Astrocyte (in vitro differentiated cells and primary cell): ENCODE results near the gene UBL4B. TPM values are rescaled to one million over a fixed set of nuclear protein-coding genes. Genes with fewer than 3 reads are reported as not detected.

Source experiments
- DNase-seq: peaks from one replicate; pipeline ENCODE4 v3.0.0-alpha.2; 2010; ENCODE audit warnings: low read depth
- FAIRE-seq: peaks from 2 replicates; lab custom pipeline; 2011; peaks lifted over from hg19 to GRCh38; lab: Jason Lieb, UNC
- H2AFZ ChIP-seq: 2 replicates; pipeline ENCODE4 v1.6.0; 2012; ENCODE audit warnings: low read depth, low read length, inconsistent platforms
- H3K27ac ChIP-seq: 2 replicates; pipeline ENCODE4 v1.5.1; 2011; ENCODE audit warnings: low read depth, low read length, inconsistent platforms
- H3K27me3 ChIP-seq: 2 replicates; pipeline ENCODE4 v1.6.0; 2011; ENCODE audit warnings: low read length, inconsistent platforms; ENCODE audit not compliant: insufficient read depth
- H3K36me3 ChIP-seq: 2 replicates; pipeline ENCODE4 v1.5.1; 2011; ENCODE audit warnings: low read length, inconsistent platforms; ENCODE audit not compliant: insufficient read depth
- H3K4me1 ChIP-seq: 2 replicates; pipeline ENCODE4 v1.5.1; 2011; ENCODE audit warnings: low read length, inconsistent platforms; ENCODE audit not compliant: insufficient read depth
- H3K4me2 ChIP-seq: 2 replicates; pipeline ENCODE4 v1.6.0; 2012; ENCODE audit warnings: low read length, inconsistent platforms
- H3K4me3 ChIP-seq: 2 replicates; pipeline ENCODE4 v1.5.1; 2011; ENCODE audit warnings: low read depth, mild to moderate bottlenecking, low read length, inconsistent platforms; ENCODE audit not compliant: insufficient read depth
- H3K79me2 ChIP-seq: 2 replicates; pipeline ENCODE4 v1.6.0; 2012; ENCODE audit warnings: mild to moderate bottlenecking, low read length, inconsistent platforms; ENCODE audit not compliant: insufficient read depth
- H3K9ac ChIP-seq: 2 replicates; pipeline ENCODE4 v1.6.0; 2012; ENCODE audit warnings: mild to moderate bottlenecking, low read length, inconsistent platforms
- H3K9me3 ChIP-seq: 2 replicates; pipeline ENCODE4 v1.5.1; 2012; ENCODE audit warnings: low read depth, mild to moderate bottlenecking, low read length, inconsistent platforms; ENCODE audit not compliant: insufficient read depth
- H4K20me1 ChIP-seq: 2 replicates; pipeline ENCODE4 v1.6.0; 2012; ENCODE audit warnings: low read length, inconsistent platforms; ENCODE audit not compliant: insufficient read depth
- H3K27ac Mint-ChIP-seq: one replicate; pipeline ENCODE4 v1.8.0; 2021; ENCODE audit warnings: mild to moderate bottlenecking, mixed read lengths; ENCODE audit not compliant: unreplicated experiment
- H3K27me3 Mint-ChIP-seq: one replicate; pipeline ENCODE4 v1.8.0; 2021; ENCODE audit warnings: low read depth, mixed read lengths; ENCODE audit not compliant: unreplicated experiment
- H3K36me3 Mint-ChIP-seq: one replicate; pipeline ENCODE4 v1.8.0; 2021; ENCODE audit warnings: low read depth, mixed read lengths; ENCODE audit not compliant: unreplicated experiment
- H3K4me1 Mint-ChIP-seq: one replicate; pipeline ENCODE4 v1.8.0; 2021; ENCODE audit warnings: low read depth, mixed read lengths; ENCODE audit not compliant: unreplicated experiment
- H3K4me3 Mint-ChIP-seq: one replicate; pipeline ENCODE4 v1.8.0; 2021; ENCODE audit warnings: mild to moderate bottlenecking, moderate library complexity, mixed read lengths; ENCODE audit not compliant: unreplicated experiment
- H3K9me3 Mint-ChIP-seq: one replicate; pipeline ENCODE4 v1.8.0; 2021; ENCODE audit warnings: mild to moderate bottlenecking, mixed read lengths; ENCODE audit not compliant: unreplicated experiment
- EZH2 ChIP-seq: IDR thresholded peaks from 2 replicates; pipeline ENCODE4 v1.6.1; 2012; ENCODE audit warnings: mild to moderate bottlenecking, low read length, inconsistent platforms; ENCODE audit not compliant: insufficient read depth
- total RNA-seq: library from RNA; stranded (reverse); gene quantifications from 2 replicates; pipeline ENCODE4 v1.2.1, GENCODE V29; 2021
- TF ChIP-seq, protein P1 (sequence below): IDR thresholded peaks from 2 replicates; pipeline ENCODE4 v1.5.1; 2011; ENCODE audit warnings: low read depth, mild to moderate bottlenecking, inconsistent platforms, low read length, moderate library complexity; ENCODE audit not compliant: insufficient read depth

Gene UBL4B
- total RNA-seq, 1 donor from 2014 or later = not detected

DNA sequence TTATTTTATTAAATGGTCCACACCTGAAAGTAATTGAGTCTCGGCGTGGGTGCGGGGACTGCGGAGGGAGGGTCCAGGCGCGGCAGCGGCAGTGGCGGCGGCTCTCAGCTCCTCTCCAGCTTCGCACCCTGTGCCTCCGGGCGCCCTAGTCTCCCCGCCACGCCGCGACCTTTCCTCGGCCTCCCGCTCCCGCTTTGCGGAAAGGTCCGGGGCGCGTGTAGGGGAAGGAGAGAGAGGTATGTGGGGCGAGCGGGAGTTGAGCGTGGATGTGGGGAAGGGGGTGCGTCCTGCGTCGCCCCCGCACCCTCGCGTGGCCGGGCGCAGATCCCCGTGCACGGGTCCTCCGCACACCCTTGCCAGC, 28.4 kb upstream of the UBL4B start:
- no peaks in the 10 kb centered on the region for H4K20me1 ChIP-seq
- H3K27ac Mint-ChIP-seq = no peak overlapping the region
- DNase-seq = no peak
- peak overlapping the region; percentile 53 for H3K4me3 ChIP-seq
- H3K36me3 Mint-ChIP-seq = peaks cover 2% of the 10 kb centered on the region
- TF ChIP-seq, protein P1, sequence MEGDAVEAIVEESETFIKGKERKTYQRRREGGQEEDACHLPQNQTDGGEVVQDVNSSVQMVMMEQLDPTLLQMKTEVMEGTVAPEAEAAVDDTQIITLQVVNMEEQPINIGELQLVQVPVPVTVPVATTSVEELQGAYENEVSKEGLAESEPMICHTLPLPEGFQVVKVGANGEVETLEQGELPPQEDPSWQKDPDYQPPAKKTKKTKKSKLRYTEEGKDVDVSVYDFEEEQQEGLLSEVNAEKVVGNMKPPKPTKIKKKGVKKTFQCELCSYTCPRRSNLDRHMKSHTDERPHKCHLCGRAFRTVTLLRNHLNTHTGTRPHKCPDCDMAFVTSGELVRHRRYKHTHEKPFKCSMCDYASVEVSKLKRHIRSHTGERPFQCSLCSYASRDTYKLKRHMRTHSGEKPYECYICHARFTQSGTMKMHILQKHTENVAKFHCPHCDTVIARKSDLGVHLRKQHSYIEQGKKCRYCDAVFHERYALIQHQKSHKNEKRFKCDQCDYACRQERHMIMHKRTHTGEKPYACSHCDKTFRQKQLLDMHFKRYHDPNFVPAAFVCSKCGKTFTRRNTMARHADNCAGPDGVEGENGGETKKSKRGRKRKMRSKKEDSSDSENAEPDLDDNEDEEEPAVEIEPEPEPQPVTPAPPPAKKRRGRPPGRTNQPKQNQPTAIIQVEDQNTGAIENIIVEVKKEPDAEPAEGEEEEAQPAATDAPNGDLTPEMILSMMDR = no peak
- peak; percentile 43 for TF ChIP-seq EZH2
- peak overlapping the region; percentile 71 for H3K4me3 Mint-ChIP-seq
- peaks cover 6% of the 10 kb centered on the region for H3K9me3 Mint-ChIP-seq
- H3K27ac ChIP-seq = no peak overlapping the region
- no peak overlapping the region for H2AFZ ChIP-seq
- peaks cover 86% of the 10 kb centered on the region for H3K27me3 Mint-ChIP-seq
- no peaks in the 10 kb centered on the region for H3K9me3 ChIP-seq
- H3K27me3 ChIP-seq = peaks cover 62% of the 10 kb centered on the region
- peak overlapping the region; percentile 83 for H3K4me2 ChIP-seq
- no peaks in the 10 kb centered on the region for H3K36me3 ChIP-seq
- peaks cover 10% of the 10 kb centered on the region for H3K4me1 ChIP-seq
- H3K9ac ChIP-seq = no peak overlapping the region
- no peak for FAIRE-seq
- H3K79me2 ChIP-seq = no peaks in the 10 kb centered on the region
- peaks cover 6% of the 10 kb centered on the region for H3K4me1 Mint-ChIP-seq

DNA sequence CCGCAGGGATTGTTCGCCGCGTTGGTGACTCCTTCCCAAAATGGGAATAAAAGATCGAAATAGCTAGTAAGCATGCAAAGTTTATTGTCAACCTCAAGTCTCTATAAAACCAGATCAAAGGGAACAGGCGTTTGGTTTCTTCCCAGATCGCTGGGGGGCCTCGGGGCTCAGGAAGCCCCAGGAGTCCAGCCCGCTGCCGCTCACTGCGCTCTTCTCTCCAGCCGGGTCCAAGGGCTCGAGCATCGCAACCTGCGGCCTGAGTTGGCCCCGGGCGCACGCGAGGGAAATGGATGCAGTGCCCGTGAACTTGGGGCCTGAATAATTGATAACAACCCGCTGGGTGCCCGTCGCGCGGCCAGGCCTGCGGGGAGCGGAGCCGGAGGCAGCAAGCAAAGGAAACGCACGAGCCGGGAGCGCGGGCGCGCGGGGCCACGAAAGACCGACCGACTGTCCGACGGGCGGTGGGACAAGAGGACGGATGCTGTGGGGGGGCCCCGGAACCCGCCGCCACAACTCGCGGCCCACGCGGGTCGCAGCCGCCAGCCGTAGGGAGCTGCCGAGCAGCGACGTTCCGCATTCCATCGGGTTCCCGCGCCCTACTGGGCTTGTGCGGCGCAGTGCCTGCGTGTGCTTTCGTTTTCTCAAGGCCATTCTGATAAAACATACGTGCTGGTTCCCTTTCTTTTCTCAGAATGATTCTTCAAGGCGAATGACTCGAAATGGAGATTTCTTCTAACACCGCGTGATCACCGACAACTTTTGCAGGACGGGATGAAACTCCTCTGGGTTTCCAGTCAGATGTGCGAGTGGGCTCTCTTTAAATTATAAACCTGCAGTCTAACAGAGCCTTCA, 27.8 kb upstream of the UBL4B start:
- Histone ChIP-seq H3K79me2 (no peaks in the 10 kb centered on the region), H3K4me1 (peaks cover 10% of the 10 kb centered on the region), H3K4me2 (peak overlapping the region; percentile 83), H3K27ac (no peak overlapping the region), H4K20me1 (no peaks in the 10 kb centered on the region), H3K27me3 (peaks cover 62% of the 10 kb centered on the region), H3K36me3 (no peaks in the 10 kb centered on the region), H3K9me3 (no peaks in the 10 kb centered on the region), H2AFZ (peak overlapping the region; percentile 57), H3K4me3 (peak overlapping the region; percentile 53), H3K9ac (no peak overlapping the region)
- Mint-ChIP-seq H3K4me3 (peak overlapping the region; percentile 76), H3K27me3 (peaks cover 81% of the 10 kb centered on the region), H3K36me3 (peaks cover 2% of the 10 kb centered on the region), H3K9me3 (peaks cover 6% of the 10 kb centered on the region), H3K4me1 (peaks cover 6% of the 10 kb centered on the region), H3K27ac (no peak overlapping the region)
- TF ChIP-seq, protein P1 = no peak
- TF ChIP-seq EZH2 = peak; percentile 73
- DNase-seq (peak; percentile 32), FAIRE-seq (no peak)

DNA sequence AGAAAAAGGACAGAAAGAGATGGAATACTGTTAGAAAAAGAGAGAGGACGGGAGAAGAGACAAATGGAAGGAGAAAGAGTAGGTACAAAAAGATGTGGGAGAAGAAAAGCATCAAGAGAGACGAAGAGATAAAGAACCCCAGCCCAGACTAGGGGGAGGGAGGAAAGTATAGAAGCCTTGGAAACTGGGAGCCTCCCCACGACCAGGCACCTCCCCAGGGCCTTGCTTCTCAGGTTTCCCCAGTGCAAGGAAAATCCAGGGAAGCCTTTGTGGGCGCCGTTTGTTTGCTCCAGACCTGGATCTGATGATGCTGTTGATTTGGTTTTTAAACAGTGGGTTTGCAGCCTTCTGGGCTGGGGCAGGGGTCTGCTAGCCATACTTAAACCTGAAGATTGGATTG, 26.6 kb upstream of the UBL4B start:
- Histone ChIP-seq H3K9ac (no peak overlapping the region), H3K9me3 (no peaks in the 10 kb centered on the region), H2AFZ (no peak overlapping the region), H4K20me1 (no peaks in the 10 kb centered on the region), H3K79me2 (no peaks in the 10 kb centered on the region), H3K27ac (no peak overlapping the region), H3K27me3 (peaks cover 70% of the 10 kb centered on the region), H3K4me1 (peaks cover 10% of the 10 kb centered on the region), H3K36me3 (no peaks in the 10 kb centered on the region), H3K4me2 (no peak overlapping the region), H3K4me3 (no peak overlapping the region)
- FAIRE-seq (no peak), DNase-seq (no peak)
- peaks cover 11% of the 10 kb centered on the region for H3K4me1 Mint-ChIP-seq
- H3K9me3 Mint-ChIP-seq = peaks cover 6% of the 10 kb centered on the region
- H3K27me3 Mint-ChIP-seq = peaks cover 79% of the 10 kb centered on the region
- H3K4me3 Mint-ChIP-seq = no peak overlapping the region
- peaks cover 2% of the 10 kb centered on the region for H3K36me3 Mint-ChIP-seq
- H3K27ac Mint-ChIP-seq = no peak overlapping the region
- TF ChIP-seq, protein P1 = no peak
- TF ChIP-seq EZH2 = no peak
